SK-N-SH treated with all-trans-retinoic acid at 6 μM for 48 hours (cell line): ENCODE measurements around the gene PPP6R2.

Source experiments
- ATAC-seq: fragments of 200-7000 bp; cut with Tn5 transposase; 3 replicates; pipeline ENCODE4 v1.9.1; 2020; ENCODE audit warnings: mild to moderate bottlenecking, moderate library complexity
- BACH2 ChIP-seq: fragments of 250-450 bp; sonication (Bioruptor Pico); IDR thresholded peaks from 2 replicates; pipeline ENCODE4 v1.9.0; 2021; ENCODE audit warnings: mild to moderate bottlenecking, borderline replicate concordance
- CREB5 ChIP-seq: fragments of 250-450 bp; sonication (Bioruptor Pico); IDR thresholded peaks from 2 replicates; pipeline ENCODE4 v1.5.1; 2020; ENCODE audit warnings: low read depth, mild to moderate bottlenecking, moderate library complexity
- CSDC2 ChIP-seq: fragments of 250-450 bp; sonication (Bioruptor Pico); IDR thresholded peaks from 2 replicates; pipeline ENCODE4 v1.5.0; 2020; ENCODE audit warnings: mild to moderate bottlenecking, moderate library complexity
- CSRNP3 ChIP-seq: fragments of 250-450 bp; sonication (Bioruptor Pico); IDR thresholded peaks from 2 replicates; pipeline ENCODE4 v1.5.1; 2021; ENCODE audit warnings: mild to moderate bottlenecking, moderate library complexity
- GLIS3 ChIP-seq: fragments of 250-450 bp; sonication (Bioruptor Pico); IDR thresholded peaks from 2 replicates; pipeline ENCODE4 v1.5.0; 2020; ENCODE audit warnings: mild to moderate bottlenecking, moderate library complexity
- ISL1 ChIP-seq: fragments of 250-450 bp; sonication (Bioruptor Pico); IDR thresholded peaks from 2 replicates; pipeline ENCODE4 v2.1.2; 2022; ENCODE audit warnings: mild to moderate bottlenecking, moderate library complexity
- OSR1 ChIP-seq: fragments of 250-450 bp; sonication (Bioruptor Pico); IDR thresholded peaks from 2 replicates; pipeline ENCODE4 v1.8.0; 2022; ENCODE audit warnings: moderate library complexity, mild to moderate bottlenecking, inconsistent platforms
- PPARA ChIP-seq: fragments of 250-450 bp; sonication (Bioruptor Pico); IDR thresholded peaks from 2 replicates; pipeline ENCODE4 v1.5.0; 2020; ENCODE audit warnings: mild to moderate bottlenecking, borderline replicate concordance
- RARB ChIP-seq: fragments of 250-450 bp; sonication (Bioruptor Pico); IDR thresholded peaks from 2 replicates; pipeline ENCODE4 v1.8.0; 2021; ENCODE audit warnings: mild to moderate bottlenecking, moderate library complexity
- SNAI2 ChIP-seq: fragments of 250-450 bp; sonication (Bioruptor Pico); IDR thresholded peaks from 2 replicates; pipeline ENCODE4 v1.5.0; 2020; ENCODE audit warnings: mild to moderate bottlenecking, moderate library complexity
- TOX ChIP-seq: fragments of 250-450 bp; sonication (Bioruptor Pico); IDR thresholded peaks from 2 replicates; pipeline ENCODE4 v1.8.0; 2021; ENCODE audit warnings: mild to moderate bottlenecking, moderate library complexity, borderline replicate concordance
- TSHZ2 ChIP-seq: fragments of 250-450 bp; sonication (Bioruptor Pico); IDR thresholded peaks from 2 replicates; pipeline ENCODE4 v1.5.0; 2020; ENCODE audit warnings: mild to moderate bottlenecking, moderate library complexity
- ZFP3 ChIP-seq: fragments of 250-450 bp; sonication (Bioruptor Pico); IDR thresholded peaks from 2 replicates; pipeline ENCODE4 v1.5.0; 2020; ENCODE audit warnings: mild to moderate bottlenecking, moderate library complexity
- ZFP30 ChIP-seq: fragments of 450-650 bp; formaldehyde crosslinking; IDR thresholded peaks from 2 replicates; pipeline ENCODE4 v1.5.0; 2022; ENCODE audit warnings: mild to moderate bottlenecking, moderate library complexity
- ZNF70 ChIP-seq: fragments of 450-650 bp; formaldehyde crosslinking; IDR thresholded peaks from 2 replicates; pipeline ENCODE4 v1.5.0; 2020; ENCODE audit warnings: mild to moderate bottlenecking, moderate library complexity

Gene PPP6R2

GRCh38 chr22:50317674-50318073, 25.5 kb upstream of the PPP6R2 start:
- ATAC-seq, result no peak
- no peak for TF ChIP-seq CREB5 (CRISPR knock-in tag)
- TF ChIP-seq TSHZ2 (CRISPR knock-in tag), result no peak
- TF ChIP-seq ISL1 (CRISPR knock-in tag), result no peak
- no peak for TF ChIP-seq RARB
- TF ChIP-seq, all 23 proteins: peak for 0

GRCh38 chr22:50318356-50318697, 24.8 kb upstream of the PPP6R2 start:
- no peak for ATAC-seq
- no peak for TF ChIP-seq SNAI2 (CRISPR knock-in tag)
- TF ChIP-seq RARB, result no peak
- TF ChIP-seq ZFP30 (CRISPR knock-in tag), result no peak
- TF ChIP-seq PPARA (CRISPR knock-in tag), result no peak
- no peak for TF ChIP-seq ISL1 (CRISPR knock-in tag)
- no peak for TF ChIP-seq GLIS3 (CRISPR knock-in tag)
- TF ChIP-seq CREB5 (CRISPR knock-in tag), result no peak
- no peak for TF ChIP-seq TSHZ2 (CRISPR knock-in tag)
- TF ChIP-seq ZFP3 (CRISPR knock-in tag), result no peak
- no peak for TF ChIP-seq CSRNP3
- no peak for TF ChIP-seq BACH2 (CRISPR knock-in tag)

GRCh38 chr22:50318698-50319411, 24.3 kb upstream of the PPP6R2 start:
- TF ChIP-seq RARB, result no peak
- no peak for TF ChIP-seq TSHZ2 (CRISPR knock-in tag)
- no peak for TF ChIP-seq OSR1 (CRISPR knock-in tag)
- TF ChIP-seq ZNF70 (CRISPR knock-in tag), result no peak
- TF ChIP-seq CSDC2 (CRISPR knock-in tag), result no peak
- TF ChIP-seq PPARA (CRISPR knock-in tag), result no peak
- no peak for TF ChIP-seq TOX (CRISPR knock-in tag)
- no peak for TF ChIP-seq CREB5 (CRISPR knock-in tag)
- TF ChIP-seq, all 23 proteins: peak for 0
- no peak for ATAC-seq
